ENCODE data around the gene CD200R1L. TPM values are rescaled to one million over a fixed set of nuclear protein-coding genes. Genes with fewer than 3 reads are reported as not detected.

The CD200R1L gene
- total RNA-seq, 1 experiment from 2014 or later: not detected

- Histone ChIP-seq H3K18ac (ENCODE audit: insufficient read length, low read depth, low read length) (no peak overlapping the region), H3K9ac (ENCODE audit: extremely low read depth, insufficient read length, low read length) (no peak overlapping the region), H3K79me1 (ENCODE audit: insufficient read depth, low read depth, low read length, poor library complexity, severe bottlenecking) (no peaks in the 10 kb centered on the region), H3T11ph (ENCODE audit: low read length) (no peak overlapping the region), H3K14ac (ENCODE audit: insufficient read depth, low read length) (no peak overlapping the region), H2BK120ac (ENCODE audit: low read depth, low read length, poor library complexity, severe bottlenecking) (no peak overlapping the region), H3K27me3 (ENCODE audit: insufficient read depth, low read length) (no peaks in the 10 kb centered on the region; the same call in 1 of the 2 replicates), H4K20me1 (ENCODE audit: control insufficient read depth, insufficient read depth, insufficient read length) (no peaks in the 10 kb centered on the region), H4K91ac (ENCODE audit: insufficient read length, low read depth, low read length) (no peak overlapping the region), H2BK15ac (ENCODE audit: low read depth, low read length) (no peak overlapping the region), H3K56ac (ENCODE audit: insufficient read length, low read depth, low read length) (no peak overlapping the region), H3K23me2 (ENCODE audit: insufficient read length, low read depth, low read length, poor library complexity, severe bottlenecking) (no peaks in the 10 kb centered on the region), H3K79me2 (ENCODE audit: insufficient read depth, low read length) (no peaks in the 10 kb centered on the region), H3K27ac (ENCODE audit: insufficient read length, low read depth, low read length) (no peak overlapping the region), H3K23ac (ENCODE audit: insufficient read length, low read depth, low read length) (no peak overlapping the region), H4K8ac (replicated peaks; ENCODE audit: insufficient read length, low read depth, low read length) (no peak overlapping the region), H2BK20ac (ENCODE audit: low read depth, low read length, poor library complexity, severe bottlenecking) (no peak overlapping the region), H2BK12ac (ENCODE audit: insufficient read length, low read depth, low read length) (no peak overlapping the region), H4K5ac (ENCODE audit: insufficient read length, low read depth, low read length) (no peak overlapping the region), H2AK5ac (ENCODE audit: insufficient read length, low read length) (no peak overlapping the region), H3K9me3 (ENCODE audit: control insufficient read depth, low read depth, low read length) (no peaks in the 10 kb centered on the region), H2AFZ (ENCODE audit: low read length) (no peak overlapping the region), H3K4ac (ENCODE audit: low read depth, low read length) (no peak overlapping the region), H3K4me2 (ENCODE audit: insufficient read depth, insufficient read length, low read length) (no peak overlapping the region), H3K4me1 (ENCODE audit: insufficient read depth, low read length) (no peaks in the 10 kb centered on the region), H2BK5ac (ENCODE audit: insufficient read length, low read length) (no peak overlapping the region)
- Mint-ChIP-seq H3K27me3 (ENCODE audit: low read depth) (no peaks in the 10 kb centered on the region), H3K27ac (no peak overlapping the region), H3K36me3 (ENCODE audit: insufficient read depth in 1 of 3, low read depth in 3 of 3) (no peaks in the 10 kb centered on the region), H3K9me3 (no peaks in the 10 kb centered on the region), H3K4me3 (no peak overlapping the region), H3K4me1 (peaks cover 7 to 12% of the 10 kb centered on the region in 2 experiments)
- no peak for TF ChIP-seq CTCF (conservative IDR thresholded peaks at IDR 0.05)
- no peak for DNase-seq
- no CpG with 5 or more reads among the region's 8 CpGs for WGBS (ENCODE audit: extremely low coverage, insufficient read length, low lambda C conversion rate)
These were observed 34.6 kb downstream of the CD200R1L start for GRCh38 chr3:112811917-112812660.
